K562 (cell line): Measurements from ENCODE around the gene PDE5A. TPM values are rescaled to one million over a fixed set of nuclear protein-coding genes. Genes with fewer than 3 reads are reported as not detected.
A peak's percentile ranks its signal among the peaks of the same experiment; 100 is the strongest.

Experiments used
- ATAC-seq: fragments of 200-7000 bp; cut with Tn5 transposase; 3 replicates; pipeline ENCODE4 v1.9.1; 2020; ENCODE audit warnings: moderate library complexity
- BruUV-seq: library from RNA; stranded (reverse); fragments of 400-500 nt; replicated peaks from 2 replicates; lab custom pipeline; 2021; lab: Mats Ljungman, UMichigan
- CTCF ChIA-PET: fragments of 300-600 bp; formaldehyde crosslinking; extraction: SDS; loops from one replicate; lab custom pipeline; 2021; ENCODE audit warnings: low intra/inter-chr PET ratio; lab: Yijun Ruan, JAX
- POLR2A ChIA-PET: fragments of 300-600, 350-650 bp; sonication (Branson Sonifier 250); formaldehyde crosslinking; extraction: SDS; loops from one replicate; lab custom pipeline; 2021; ENCODE audit warnings: antibody characterized with exemption, inconsistent platforms; lab: Yijun Ruan, JAX
- DNase-seq, 4 experiments: peaks; one replicate each; pipeline versions ENCODE4 v3.0.0 to v3.0.0-alpha.2; 2011 to 2018; ENCODE audit warnings: low spot score in 3 of 4, mixed read lengths in 3 of 4; ENCODE audit errors: extremely low read depth in 1 of 4
- FAIRE-seq: peaks from 2 replicates; lab custom pipeline; 2011; peaks lifted over from hg19 to GRCh38; lab: Jason Lieb, UNC
- H2AFZ ChIP-seq: 2 replicates; pipeline ENCODE4 v1.6.0; 2011; ENCODE audit warnings: low read depth, low read length, control low read depth, inconsistent platforms
- H3K27ac ChIP-seq: fragments of 200-600 bp; 3 replicates; pipeline ENCODE4 v1.8.0; 2011; ENCODE audit warnings: low read depth, mild to moderate bottlenecking, control low read depth, inconsistent platforms, low read length, moderate library complexity, mixed read lengths; ENCODE audit errors: extremely low read depth
- H3K27me3 ChIP-seq, 2 experiments: fragments of 300-600 bp in 1 of 2; 2 replicates in 1 of 2; 3 replicates in 1 of 2; pipeline versions ENCODE4 v1.6.0 to v1.8.0; 2011; ENCODE audit warnings: inconsistent platforms in 2 of 2, low read length in 2 of 2, mild to moderate bottlenecking in 1 of 2, mixed read lengths in 1 of 2, moderate library complexity in 1 of 2; ENCODE audit not compliant: control insufficient read depth in 2 of 2, insufficient read depth in 2 of 2
- H3K36me3 ChIP-seq: fragments of 300-600 bp; 3 replicates; pipeline ENCODE4 v1.8.0; 2011; ENCODE audit warnings: mild to moderate bottlenecking, low read length, inconsistent platforms; ENCODE audit not compliant: control insufficient read depth, insufficient read depth
- H3K4me1 ChIP-seq, 2 experiments: fragments of 200-600 bp in 1 of 2; replicated peaks in 1 of 2; 2 replicates in 1 of 2; 3 replicates in 1 of 2; pipeline versions ENCODE4 v1.5.1 to v1.8.0; 2011; ENCODE audit warnings: inconsistent platforms in 2 of 2, low read length in 2 of 2, mild to moderate bottlenecking in 1 of 2, mixed read lengths in 1 of 2, moderate library complexity in 1 of 2; ENCODE audit not compliant: control insufficient read depth in 2 of 2, insufficient read depth in 2 of 2
- H3K4me2 ChIP-seq: 2 replicates; pipeline ENCODE4 v1.6.1; 2011; ENCODE audit warnings: low read length, control low read depth, inconsistent platforms, mixed read lengths; ENCODE audit not compliant: insufficient read depth
- H3K4me3 ChIP-seq: fragments of 200-600 bp; sonication (generic), shearing (Covaris generic); 2 replicates; pipeline ENCODE4 v1.5.1; 2016; ENCODE audit warnings: control low read depth, inconsistent platforms
- H3K79me2 ChIP-seq: fragments of 200-600 bp; 3 replicates; pipeline ENCODE4 v1.8.0; 2011; ENCODE audit warnings: low read length, inconsistent platforms; ENCODE audit not compliant: control insufficient read depth, insufficient read depth
- H3K9ac ChIP-seq, 2 experiments: 2 replicates each; pipeline versions ENCODE4 v1.6.0 to v1.6.1; 2011; ENCODE audit warnings: low read depth in 2 of 2, low read length in 2 of 2, control low read depth in 1 of 2, inconsistent platforms in 1 of 2, mild to moderate bottlenecking in 1 of 2, mixed read lengths in 1 of 2; ENCODE audit not compliant: insufficient read depth in 1 of 2
- H3K9me1 ChIP-seq: one replicate; pipeline ENCODE4 v1.6.0; 2011; ENCODE audit warnings: inconsistent platforms, mild to moderate bottlenecking, low read length, moderate library complexity; ENCODE audit not compliant: control insufficient read depth, insufficient read depth
- H3K9me3 ChIP-seq: replicated peaks from 2 replicates; pipeline ENCODE4 v1.5.1; 2011; ENCODE audit warnings: low read depth, low read length, inconsistent platforms; ENCODE audit not compliant: control insufficient read depth, insufficient read depth
- H4K20me1 ChIP-seq: replicated peaks from 2 replicates; pipeline ENCODE4 v1.6.1; 2011; ENCODE audit warnings: low read length, inconsistent platforms, mixed read lengths; ENCODE audit not compliant: control insufficient read depth, insufficient read depth
- CCAR2 ChIP-seq: fragments of 200-400 bp; formaldehyde crosslinking; IDR thresholded peaks from 2 replicates; pipeline ENCODE4 v1.6.1; 2017; ENCODE audit warnings: mild to moderate bottlenecking, low read depth, low read length
- TAF1 ChIP-seq: IDR thresholded peaks from 2 replicates; pipeline ENCODE4 v1.6.1; 2011; ENCODE audit warnings: mild to moderate bottlenecking, low read length, moderate library complexity; ENCODE audit not compliant: insufficient read depth, control insufficient read depth, severe bottlenecking; ENCODE audit errors: extremely low read depth
- ZNF512 ChIP-seq: IDR thresholded peaks from 2 replicates; pipeline ENCODE4 v1.6.1; 2016; ENCODE audit warnings: missing genetic modification characterization, missing compliant biosample characterization
- WGBS: fragments of 100-300 bp; shearing (Covaris generic); methylation state at CpG from one replicate; pipeline ENCODE4 v1.1.6; 2016; ENCODE audit warnings: low coverage, mixed read lengths; ENCODE audit not compliant: insufficient coverage; ENCODE audit errors: missing lambda C conversion rate; 5-methylcytosine and 5-hydroxymethylcytosine counted together
- in situ Hi-C: fragments of 300-500 bp; cut with MboI; formaldehyde crosslinking; loops from 4 replicates; pipeline ENCODE4 v1.15.0; 2018; ENCODE audit warnings: inconsistent platforms, mixed read lengths
- intact Hi-C: fragments of 100-400 bp; cut with micrococcal nuclease; formaldehyde crosslinking; loops from 2 replicates; pipeline ENCODE4 v1.14.2; 2022
- polyA plus RNA-seq, 8 experiments: library from polyadenylated mRNA; depleted of rRNA in 4 of 8; stranded (reverse) in 5 of 8; unstranded in 3 of 8; fragments of >200 nt; fragmentation: Nextera tagmentation in 2 of 8; fragmentation: Illumina TruSeq in 1 of 8; extraction: Ambion mirVana in 2 of 8; extraction: Trizol in 1 of 8; gene quantifications; 2 replicates each; pipeline versions ENCODE4 v1.2.1 to v1.2.3, GENCODE V29; 2011 to 2014; ENCODE audit warnings: inconsistent platforms in 1 of 8, missing spikeins in 1 of 8
- total RNA-seq, 7 experiments: library from RNA; depleted of rRNA in 6 of 7; stranded (reverse); fragments of >200 nt in 6 of 7; fragmentation: Illumina TruSeq in 2 of 7; extraction: Trizol in 2 of 7; gene quantifications; 2 replicates each; pipeline versions ENCODE4 v1.2.1 to v1.2.3, GENCODE V29; 2011 to 2021; ENCODE audit warnings: low replicate concordance in 1 of 7

The PDE5A gene
- total and polyA plus RNA-seq, 9 of the 15 experiments (the other 6 are each of a cell fraction or from before 2014, with no cell fraction given), result 0.07 to 1.9 (median 0.29) TPM

GRCh38 chr4:119626420-119626819 is 2.2 kb downstream of the PDE5A start:
- Histone ChIP-seq H3K79me2 (no peaks in the 10 kb centered on the region), H3K9me3 (no peaks in the 10 kb centered on the region), H3K9me1 (no peaks in the 10 kb centered on the region), H3K4me3 (peak overlapping the region; percentile 57; the same call in 1 of the 2 replicates), H2AFZ (peak overlapping the region; percentile 91), H3K4me2 (no peak overlapping the region; the same call in 1 of the 2 replicates), H4K20me1 (no peaks in the 10 kb centered on the region), H3K27ac (no peak overlapping the region), H3K27me3 (peaks cover 4 to 12% of the 10 kb centered on the region in 2 experiments; a peak in 3 of 5 replicates), H3K36me3 (no peaks in the 10 kb centered on the region), H3K9ac (no peak overlapping the region), H3K4me1 (peaks cover 0 to 23% of the 10 kb centered on the region in 2 experiments; a peak in 3 of 5 replicates)
- no peak for DNase-seq
- ChIA-PET CTCF (interaction anchor here (1.3 kb wide), 1 partner anchor 645 kb away, joined by 3 read pairs; no protein-coding TSS in a partner anchor), POLR2A (no interaction called here)
- ATAC-seq, result no peak
- BruUV-seq, result no TSS peak
- in situ Hi-C loops (loop anchor here (10.0 kb wide), 1 partner anchor 428 kb away; no protein-coding TSS in a partner anchor), intact Hi-C loops (loop anchor here (2.0 kb wide), 1 partner anchor 312 kb away; no protein-coding TSS in a partner anchor)
- no peak for FAIRE-seq
- no peak for TF ChIP-seq TAF1
- no peak for TF ChIP-seq CCAR2
- TF ChIP-seq ZNF512 (tag), result 0 out of 2 replicates have a peak, but pooled peaks have one; percentile 16
- 29% methylated on average over 11 of the region's 11 CpGs for WGBS
